ENCODE measurements around the gene VSTM5.
A peak's percentile ranks its signal among the peaks of the same experiment; 100 is the strongest.
"Not testable (repeated sequence)": the region's sequence is repeated elsewhere in the genome, so short reads cannot be mapped to it uniquely, and the experiment has no call there.

Gene VSTM5, protein sequence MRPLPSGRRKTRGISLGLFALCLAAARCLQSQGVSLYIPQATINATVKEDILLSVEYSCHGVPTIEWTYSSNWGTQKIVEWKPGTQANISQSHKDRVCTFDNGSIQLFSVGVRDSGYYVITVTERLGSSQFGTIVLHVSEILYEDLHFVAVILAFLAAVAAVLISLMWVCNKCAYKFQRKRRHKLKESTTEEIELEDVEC

DNA sequence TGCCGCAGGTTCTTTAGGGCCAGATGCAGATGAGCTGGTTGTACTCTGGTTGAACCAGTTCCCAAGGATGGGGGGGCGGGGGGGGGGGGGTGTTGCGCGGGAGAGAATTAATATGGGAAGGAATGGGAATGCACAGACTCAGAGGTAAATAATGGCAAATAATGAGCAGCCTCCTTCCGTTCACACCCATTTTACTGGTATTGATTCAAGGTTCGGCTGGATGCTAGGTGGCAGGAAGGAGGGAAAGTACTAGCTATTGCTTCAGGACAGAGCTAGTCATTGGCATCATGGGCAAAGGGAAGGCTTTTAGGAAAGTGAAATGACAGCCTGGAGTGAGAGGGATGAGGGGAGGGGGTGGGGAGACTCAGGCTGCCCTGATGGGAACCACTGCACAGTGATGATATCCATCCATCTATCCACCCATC lies at the start of gene VSTM5:
VSTM5 (minus strand) TSS at position 25 of the 425 bp plus-strand sequence. CDS start 116 bp downstream, outside the sequence.
- no peak for DNase-seq (ENCODE audit: low read depth)
- TF ChIP-seq, protein P1, sequence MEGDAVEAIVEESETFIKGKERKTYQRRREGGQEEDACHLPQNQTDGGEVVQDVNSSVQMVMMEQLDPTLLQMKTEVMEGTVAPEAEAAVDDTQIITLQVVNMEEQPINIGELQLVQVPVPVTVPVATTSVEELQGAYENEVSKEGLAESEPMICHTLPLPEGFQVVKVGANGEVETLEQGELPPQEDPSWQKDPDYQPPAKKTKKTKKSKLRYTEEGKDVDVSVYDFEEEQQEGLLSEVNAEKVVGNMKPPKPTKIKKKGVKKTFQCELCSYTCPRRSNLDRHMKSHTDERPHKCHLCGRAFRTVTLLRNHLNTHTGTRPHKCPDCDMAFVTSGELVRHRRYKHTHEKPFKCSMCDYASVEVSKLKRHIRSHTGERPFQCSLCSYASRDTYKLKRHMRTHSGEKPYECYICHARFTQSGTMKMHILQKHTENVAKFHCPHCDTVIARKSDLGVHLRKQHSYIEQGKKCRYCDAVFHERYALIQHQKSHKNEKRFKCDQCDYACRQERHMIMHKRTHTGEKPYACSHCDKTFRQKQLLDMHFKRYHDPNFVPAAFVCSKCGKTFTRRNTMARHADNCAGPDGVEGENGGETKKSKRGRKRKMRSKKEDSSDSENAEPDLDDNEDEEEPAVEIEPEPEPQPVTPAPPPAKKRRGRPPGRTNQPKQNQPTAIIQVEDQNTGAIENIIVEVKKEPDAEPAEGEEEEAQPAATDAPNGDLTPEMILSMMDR (conservative IDR thresholded peaks at IDR 0.05; ENCODE audit: low read depth, low read length), result no peak
- H3K4me3 ChIP-seq (ENCODE audit: low read depth, low read length), result peak within 1 kb of the TSS; percentile 50

DNA sequence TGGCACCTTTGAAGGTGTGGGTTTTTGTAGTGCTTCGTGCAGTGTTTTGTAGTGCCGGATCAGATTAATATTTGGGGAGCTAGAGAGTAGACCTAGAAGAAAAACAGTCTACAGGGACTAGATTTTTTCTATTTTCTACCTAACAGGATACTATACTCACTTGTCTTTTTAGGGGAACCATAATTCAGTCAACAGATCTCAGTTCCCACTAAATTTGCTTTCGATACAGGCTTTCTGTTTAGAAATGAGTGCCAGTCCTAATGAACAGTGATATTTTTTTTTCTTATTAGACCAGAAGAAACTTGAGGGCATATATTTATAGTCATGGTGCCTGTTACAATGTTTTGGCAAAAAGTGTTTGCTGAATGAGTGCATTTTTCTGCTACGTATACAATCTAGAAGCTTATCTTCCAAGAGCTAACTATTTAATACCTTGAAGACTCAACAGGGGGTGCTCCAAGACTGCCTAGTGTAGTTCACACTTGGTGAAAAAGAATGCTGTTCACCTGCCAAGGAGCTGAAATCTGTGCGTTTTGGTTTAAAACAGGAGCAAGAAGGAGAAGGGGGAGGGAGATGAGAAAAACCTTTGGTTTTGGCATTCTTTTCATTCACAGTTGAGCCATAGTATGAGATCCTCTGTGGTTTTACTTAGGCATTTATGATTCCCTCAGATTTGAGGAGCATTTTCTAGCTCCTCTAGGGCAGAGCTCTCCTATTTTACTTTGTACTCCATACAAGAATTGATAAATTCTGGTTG lies 44.9 kb upstream of the VSTM5 start:
- TF ChIP-seq, protein P1 (conservative IDR thresholded peaks at IDR 0.05; ENCODE audit: low read depth, low read length), result peak; percentile 82
- DNase-seq (ENCODE audit: low read depth), result peak; percentile 89
- no peak overlapping the region for H3K4me3 ChIP-seq (ENCODE audit: low read depth, low read length)

DNA sequence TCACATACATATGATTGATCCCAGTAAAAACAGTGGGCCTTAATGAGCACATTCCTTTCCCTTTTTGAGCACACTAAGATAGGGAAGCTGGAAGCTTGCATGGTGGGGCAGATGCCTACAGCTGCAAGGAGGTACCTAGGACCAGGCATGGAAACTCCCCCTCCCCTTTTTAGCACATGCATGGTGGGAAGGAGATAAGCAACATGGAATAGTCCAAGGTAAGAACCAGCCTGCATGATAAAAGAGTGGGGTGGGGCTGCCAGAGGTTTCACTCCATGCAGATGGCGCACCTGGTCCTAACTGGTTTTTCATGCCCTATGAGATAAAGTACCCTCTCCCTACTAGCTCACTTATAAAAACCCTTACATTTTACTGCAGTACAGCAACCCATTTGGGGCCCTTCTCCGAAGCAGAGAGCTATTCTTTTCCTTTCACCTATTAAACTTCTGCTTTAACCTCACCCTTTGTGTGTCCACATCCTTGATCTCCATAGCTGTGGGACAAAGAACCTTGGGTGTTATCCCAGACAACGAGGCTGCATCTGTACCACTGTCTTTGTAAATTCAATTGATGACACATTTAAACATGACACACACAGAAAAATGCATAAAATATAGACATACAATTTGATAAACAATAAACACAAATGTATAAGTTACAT lies 40.1 kb upstream of the VSTM5 start:
- no peak overlapping the region for H3K4me3 ChIP-seq (ENCODE audit: low read depth, low read length)
- TF ChIP-seq, protein P1 (conservative IDR thresholded peaks at IDR 0.05; ENCODE audit: low read depth, low read length), result no peak
- no peak for DNase-seq (ENCODE audit: low read depth)

DNA sequence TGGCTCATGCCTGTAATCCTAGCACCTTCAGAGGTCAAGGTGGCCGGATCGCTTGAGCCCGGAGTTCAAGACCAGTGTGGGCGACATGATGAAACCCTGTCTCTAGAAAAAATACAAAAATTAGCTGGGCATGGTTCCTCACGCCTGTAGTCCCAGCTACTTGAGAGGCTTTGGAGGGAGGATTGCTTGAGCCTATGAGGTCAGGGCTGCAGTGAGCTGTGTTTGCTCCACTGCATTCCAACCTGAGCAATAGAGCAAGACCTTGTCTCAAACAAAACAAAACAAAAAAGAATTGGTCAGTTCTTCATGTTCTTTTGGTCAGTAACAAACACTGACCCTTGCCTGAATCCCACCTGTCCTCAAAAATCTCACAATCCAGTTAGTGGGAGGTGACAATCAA lies 36.7 kb upstream of the VSTM5 start:
- no peak overlapping the region for H3K4me3 ChIP-seq (ENCODE audit: low read depth, low read length)
- TF ChIP-seq, protein P1 (conservative IDR thresholded peaks at IDR 0.05; ENCODE audit: low read depth, low read length), result no peak
- DNase-seq (ENCODE audit: low read depth), result no peak

DNA sequence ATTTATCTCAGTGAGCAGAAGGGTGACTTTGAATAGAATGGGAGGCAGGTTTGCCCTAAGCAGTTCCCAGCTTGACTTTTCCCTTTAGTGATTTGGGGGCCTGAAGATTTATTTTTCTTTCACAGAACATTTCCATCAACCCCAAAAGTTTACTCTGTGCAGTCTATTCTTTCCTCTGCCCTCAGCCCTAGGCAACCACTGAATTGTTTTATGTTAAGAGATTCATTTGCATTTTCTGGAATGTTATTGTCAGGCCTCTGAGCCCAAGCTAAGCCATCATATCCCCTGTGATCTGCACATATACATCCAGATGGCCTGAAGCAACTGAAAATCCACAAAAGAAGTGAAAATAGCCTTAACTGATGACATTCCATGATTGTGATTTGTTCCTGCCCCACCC lies 28.7 kb upstream of the VSTM5 start:
- not testable (repeated sequence) for DNase-seq (ENCODE audit: low read depth); H3K4me3 ChIP-seq (ENCODE audit: low read depth, low read length)

DNA sequence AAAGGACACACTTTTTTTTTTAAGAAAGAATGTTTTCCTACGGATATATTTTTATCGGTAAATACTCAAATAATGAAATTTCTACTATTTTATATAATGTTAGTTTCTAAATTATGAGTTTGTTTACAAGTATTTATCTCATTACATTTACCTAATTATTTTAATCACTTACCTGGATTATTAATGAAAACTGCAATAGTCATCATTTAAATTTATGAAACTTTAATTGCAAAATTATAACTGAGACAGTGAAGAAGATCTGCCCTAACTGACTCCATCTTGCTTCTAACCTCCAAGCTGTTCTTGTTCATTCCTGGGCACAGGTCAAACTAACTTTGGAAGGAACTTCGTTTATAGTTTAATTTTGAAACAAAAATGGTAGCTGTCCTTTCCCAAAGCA lies 25.2 kb upstream of the VSTM5 start:
- TF ChIP-seq, protein P1 (conservative IDR thresholded peaks at IDR 0.05; ENCODE audit: low read depth, low read length), result no peak
- no peak for DNase-seq (ENCODE audit: low read depth)
- no peak overlapping the region for H3K4me3 ChIP-seq (ENCODE audit: low read depth, low read length)

DNA sequence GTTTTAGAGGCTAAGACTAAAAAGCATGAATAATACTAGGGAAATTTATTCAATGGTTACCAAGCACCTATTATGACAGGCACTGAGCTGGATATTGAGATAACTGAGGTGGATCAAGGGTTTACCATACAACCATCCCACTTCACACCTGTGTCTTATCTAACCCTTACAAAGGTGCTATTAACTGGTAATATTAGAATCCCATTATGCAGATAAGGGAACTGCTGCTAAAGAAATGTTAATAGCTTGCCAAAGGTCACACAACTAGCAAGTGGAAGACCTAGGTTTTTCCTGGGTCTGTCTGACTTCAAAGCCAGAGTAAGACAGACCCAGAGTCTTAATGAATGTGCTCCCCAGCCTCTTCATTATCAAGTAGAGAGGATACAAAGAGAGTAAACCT lies 21.1 kb upstream of the VSTM5 start:
- TF ChIP-seq, protein P1 (conservative IDR thresholded peaks at IDR 0.05; ENCODE audit: low read depth, low read length), result no peak
- no peak for DNase-seq (ENCODE audit: low read depth)
- H3K4me3 ChIP-seq (ENCODE audit: low read depth, low read length), result no peak overlapping the region

All from choroid plexus epithelial cell (primary cell).